OCI-LY3 (cell line): ENCODE measurements around the gene NBEA.

ENCODE experiments used
- H2AFZ ChIP-seq: fragments of 200-600, 300-600 bp; shearing (Covaris generic); 2 replicates; pipeline ENCODE4 v1.6.0; 2014; ENCODE audit warnings: antibody characterized with exemption, low read depth, low read length
- H3K27ac ChIP-seq: fragments of 200-600, 300-600 bp; sonication (generic); 2 replicates; pipeline ENCODE4 v1.5.1; 2014; ENCODE audit warnings: mild to moderate bottlenecking, low read length, moderate library complexity, mixed read lengths
- H3K27me3 ChIP-seq: fragments of 200-600, 300-600 bp; sonication (generic); 2 replicates; pipeline ENCODE4 v1.6.1; 2014; ENCODE audit warnings: low read depth, low read length, mixed read lengths
- H3K36me3 ChIP-seq: fragments of 200-600, 300-600 bp; sonication (generic); replicated peaks from 2 replicates; pipeline ENCODE3; 2014; ENCODE audit warnings: low read depth, low read length, mixed read lengths
- H3K4me1 ChIP-seq: fragments of 300-600, 200-600 bp; sonication (generic); 2 replicates; pipeline ENCODE4 v1.6.1; 2014; ENCODE audit warnings: low read length, mixed read lengths
- H3K4me2 ChIP-seq: fragments of 200-600, 300-600 bp; sonication (generic); 2 replicates; pipeline ENCODE4 v1.6.1; 2014; ENCODE audit warnings: low read length, mixed read lengths
- H3K4me3 ChIP-seq: fragments of 300-600, 200-600 bp; sonication (generic); 2 replicates; pipeline ENCODE4 v1.5.1; 2014; ENCODE audit warnings: antibody characterized with exemption, mild to moderate bottlenecking, low read length, moderate library complexity
- H3K79me2 ChIP-seq: fragments of 300-600, 200-600 bp; shearing (Covaris generic); 2 replicates; pipeline ENCODE4 v1.6.1; 2014; ENCODE audit warnings: mild to moderate bottlenecking, low read length, mixed read lengths
- H3K9ac ChIP-seq: fragments of 300-600, 200-600 bp; shearing (Covaris generic); 2 replicates; pipeline ENCODE4 v1.6.0; 2014; ENCODE audit warnings: mild to moderate bottlenecking, low read length, moderate library complexity
- H3K9me3 ChIP-seq: fragments of 200-600, 300-600 bp; shearing (Covaris generic); 2 replicates; pipeline ENCODE4 v1.6.1; 2014; ENCODE audit warnings: low read length, mixed read lengths; ENCODE audit not compliant: insufficient read depth
- H4K20me1 ChIP-seq: fragments of 200-600, 300-600 bp; sonication (generic); 2 replicates; pipeline ENCODE4 v1.6.1; 2016; ENCODE audit warnings: low read length, mixed read lengths; ENCODE audit not compliant: insufficient read depth
- EZH2phosphoT487 ChIP-seq: fragments of 200-600 bp; shearing (Covaris generic); IDR thresholded peaks from 2 replicates; pipeline ENCODE4 v1.6.1; 2018; ENCODE audit warnings: antibody characterized with exemption, mixed run types, low read depth
- TF ChIP-seq, protein P1 (sequence below): fragments of 200-600, 300-600 bp; sonication (generic); IDR thresholded peaks from 2 replicates; pipeline ENCODE4 v1.5.1; 2014; ENCODE audit warnings: antibody characterized with exemption, low read length, low read depth

NBEA gene

DNA sequence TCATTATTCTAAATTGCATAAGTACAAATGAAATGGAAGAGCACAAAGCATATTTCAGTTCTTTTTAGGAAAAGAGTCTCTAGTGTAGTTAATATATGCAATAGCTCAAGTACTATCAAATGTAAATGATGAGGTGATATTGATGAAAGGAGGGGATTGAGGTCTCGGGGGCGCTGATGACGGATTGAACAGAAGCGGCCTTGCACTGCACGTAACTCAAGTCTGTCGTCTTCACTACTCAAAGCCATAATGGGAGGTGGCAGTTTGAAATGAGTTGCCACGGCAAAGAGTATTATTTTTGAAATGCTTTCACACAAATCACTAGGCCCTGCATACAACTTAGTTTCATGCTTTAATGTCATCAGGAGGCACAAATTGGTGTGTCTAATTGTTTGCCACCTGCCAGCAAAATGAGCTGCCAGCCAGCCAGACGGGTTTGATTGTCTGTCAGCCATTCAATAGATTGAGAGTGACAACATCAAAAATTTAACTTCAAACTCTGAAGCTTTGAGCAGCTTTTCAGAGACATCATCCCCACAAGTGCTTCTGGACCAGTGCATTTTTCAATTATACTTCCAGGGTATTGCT, 256.6 kb downstream of the NBEA start:
- Histone ChIP-seq H2AFZ (no peak overlapping the region), H3K79me2 (no peaks in the 10 kb centered on the region), H3K4me1 (no peaks in the 10 kb centered on the region), H3K27me3 (no peaks in the 10 kb centered on the region), H3K4me3 (no peak overlapping the region), H3K4me2 (no peak overlapping the region), H3K9me3 (no peaks in the 10 kb centered on the region), H4K20me1 (no peaks in the 10 kb centered on the region), H3K27ac (no peak overlapping the region), H3K9ac (no peak overlapping the region), H3K36me3 (no peaks in the 10 kb centered on the region)
- TF ChIP-seq, protein P1, sequence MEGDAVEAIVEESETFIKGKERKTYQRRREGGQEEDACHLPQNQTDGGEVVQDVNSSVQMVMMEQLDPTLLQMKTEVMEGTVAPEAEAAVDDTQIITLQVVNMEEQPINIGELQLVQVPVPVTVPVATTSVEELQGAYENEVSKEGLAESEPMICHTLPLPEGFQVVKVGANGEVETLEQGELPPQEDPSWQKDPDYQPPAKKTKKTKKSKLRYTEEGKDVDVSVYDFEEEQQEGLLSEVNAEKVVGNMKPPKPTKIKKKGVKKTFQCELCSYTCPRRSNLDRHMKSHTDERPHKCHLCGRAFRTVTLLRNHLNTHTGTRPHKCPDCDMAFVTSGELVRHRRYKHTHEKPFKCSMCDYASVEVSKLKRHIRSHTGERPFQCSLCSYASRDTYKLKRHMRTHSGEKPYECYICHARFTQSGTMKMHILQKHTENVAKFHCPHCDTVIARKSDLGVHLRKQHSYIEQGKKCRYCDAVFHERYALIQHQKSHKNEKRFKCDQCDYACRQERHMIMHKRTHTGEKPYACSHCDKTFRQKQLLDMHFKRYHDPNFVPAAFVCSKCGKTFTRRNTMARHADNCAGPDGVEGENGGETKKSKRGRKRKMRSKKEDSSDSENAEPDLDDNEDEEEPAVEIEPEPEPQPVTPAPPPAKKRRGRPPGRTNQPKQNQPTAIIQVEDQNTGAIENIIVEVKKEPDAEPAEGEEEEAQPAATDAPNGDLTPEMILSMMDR, result no peak
- no peak for TF ChIP-seq EZH2phosphoT487

- no peaks in the 10 kb centered on the region for H3K36me3 ChIP-seq
- H3K4me2 ChIP-seq, result no peak overlapping the region
- H3K79me2 ChIP-seq, result no peaks in the 10 kb centered on the region
- no peak overlapping the region for H3K27ac ChIP-seq
- H4K20me1 ChIP-seq, result no peaks in the 10 kb centered on the region
- H3K27me3 ChIP-seq, result no peaks in the 10 kb centered on the region
- no peak overlapping the region for H2AFZ ChIP-seq
- H3K4me3 ChIP-seq, result no peak overlapping the region
- TF ChIP-seq, protein P1, result no peak
- no peak for TF ChIP-seq EZH2phosphoT487
- no peaks in the 10 kb centered on the region for H3K9me3 ChIP-seq
- no peaks in the 10 kb centered on the region for H3K4me1 ChIP-seq
- H3K9ac ChIP-seq, result no peak overlapping the region
These were observed 266.5 kb downstream of the NBEA start for GRCh38 chr13:35208587-35208986.

DNA sequence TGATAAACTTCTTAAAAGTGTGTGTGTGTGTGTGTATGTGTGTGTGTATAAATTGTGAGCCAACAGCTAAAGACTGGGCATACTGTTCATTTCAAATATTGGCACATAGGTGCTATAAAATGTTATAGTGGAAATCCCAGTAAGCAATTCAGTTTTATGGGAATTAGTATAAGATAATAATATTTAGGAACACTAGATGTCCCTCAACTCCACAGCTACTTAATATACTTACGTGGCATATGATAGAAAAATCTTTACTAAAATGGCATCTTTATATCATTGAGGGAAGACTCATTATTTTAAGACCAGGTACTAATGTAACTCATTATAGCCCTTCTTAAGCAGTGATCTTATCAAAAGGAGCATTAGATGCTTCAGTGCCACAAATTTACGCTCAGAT, 268.2 kb downstream of the NBEA start:
- Histone ChIP-seq H3K4me3 (no peak overlapping the region), H3K4me1 (no peaks in the 10 kb centered on the region), H4K20me1 (no peaks in the 10 kb centered on the region), H3K79me2 (no peaks in the 10 kb centered on the region), H3K9ac (no peak overlapping the region), H3K4me2 (no peak overlapping the region), H3K9me3 (no peaks in the 10 kb centered on the region), H3K27ac (no peak overlapping the region), H2AFZ (no peak overlapping the region), H3K36me3 (no peaks in the 10 kb centered on the region), H3K27me3 (no peaks in the 10 kb centered on the region)
- TF ChIP-seq EZH2phosphoT487, result no peak
- TF ChIP-seq, protein P1, result no peak

- TF ChIP-seq, protein P1, result no peak
- no peak for TF ChIP-seq EZH2phosphoT487
- H2AFZ ChIP-seq, result no peak overlapping the region
- no peak overlapping the region for H3K27ac ChIP-seq
- no peak overlapping the region for H3K9ac ChIP-seq
- no peak overlapping the region for H3K4me3 ChIP-seq
- no peaks in the 10 kb centered on the region for H3K27me3 ChIP-seq
- no peaks in the 10 kb centered on the region for H3K4me1 ChIP-seq
- H3K79me2 ChIP-seq, result no peaks in the 10 kb centered on the region
- no peaks in the 10 kb centered on the region for H3K36me3 ChIP-seq
- no peaks in the 10 kb centered on the region for H3K9me3 ChIP-seq
- H4K20me1 ChIP-seq, result no peaks in the 10 kb centered on the region
- no peak overlapping the region for H3K4me2 ChIP-seq
These were observed 269.9 kb downstream of the NBEA start for GRCh38 chr13:35211949-35212348.
